GM21367 (cell line): ENCODE results near the gene PEAK1.

Source experiments
- ATAC-seq: cut with Tn5 transposase; IDR thresholded peaks from one replicate; pipeline ENCODE4 v1.9.1; 2021; ENCODE audit not compliant: unreplicated experiment

The PEAK1 gene

DNA sequence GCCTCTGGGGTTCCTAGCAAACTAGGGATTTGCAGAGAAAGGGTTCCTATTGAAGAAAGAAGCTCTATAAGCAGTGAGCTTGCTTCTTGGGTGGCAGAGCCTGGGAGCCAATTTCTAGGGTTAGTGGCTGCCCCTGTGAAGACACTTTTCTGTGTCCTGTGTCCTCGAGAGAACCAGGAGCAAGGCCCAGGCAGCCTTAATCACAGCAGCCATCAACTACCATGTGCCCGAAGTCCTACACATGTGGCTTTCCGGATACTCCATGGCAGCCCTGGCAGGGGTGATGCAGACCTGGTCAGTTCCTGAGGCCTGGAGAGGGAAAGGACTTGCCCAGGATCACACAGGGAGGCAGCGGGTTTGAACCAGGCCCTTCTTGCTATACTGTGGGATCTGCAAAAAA, 321.3 kb downstream of the PEAK1 start:
- ATAC-seq, result no peak

GRCh38 chr15:77097921-77098320, 322.0 kb downstream of the PEAK1 start:
- ATAC-seq, result no peak

DNA sequence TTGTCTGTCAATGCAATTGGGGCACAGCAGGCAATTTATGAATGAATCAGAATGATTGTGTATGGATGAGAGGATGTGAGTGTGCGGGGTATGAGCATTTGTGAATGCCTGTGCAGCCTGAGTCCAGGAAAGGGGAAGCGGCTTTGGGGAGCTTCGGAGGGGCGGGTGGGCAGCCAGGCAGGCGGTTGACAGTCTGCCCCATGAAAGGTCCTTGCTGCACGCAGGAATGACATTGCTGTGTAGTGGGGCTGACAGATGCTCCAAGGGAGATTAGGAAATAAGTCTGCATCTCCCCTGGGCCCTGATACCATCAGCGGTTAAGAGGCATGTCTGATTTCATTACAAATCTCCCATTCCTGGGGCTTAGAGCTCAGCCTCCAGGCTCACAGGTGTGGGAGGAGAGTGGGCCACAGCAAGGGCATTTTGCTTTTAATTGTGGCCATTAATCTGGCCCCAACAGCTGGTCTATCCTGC, 322.6 kb downstream of the PEAK1 start:
- no peak for ATAC-seq

GRCh38 chr15:77096541-77096940, 323.4 kb downstream of the PEAK1 start:
- ATAC-seq, result no peak

DNA sequence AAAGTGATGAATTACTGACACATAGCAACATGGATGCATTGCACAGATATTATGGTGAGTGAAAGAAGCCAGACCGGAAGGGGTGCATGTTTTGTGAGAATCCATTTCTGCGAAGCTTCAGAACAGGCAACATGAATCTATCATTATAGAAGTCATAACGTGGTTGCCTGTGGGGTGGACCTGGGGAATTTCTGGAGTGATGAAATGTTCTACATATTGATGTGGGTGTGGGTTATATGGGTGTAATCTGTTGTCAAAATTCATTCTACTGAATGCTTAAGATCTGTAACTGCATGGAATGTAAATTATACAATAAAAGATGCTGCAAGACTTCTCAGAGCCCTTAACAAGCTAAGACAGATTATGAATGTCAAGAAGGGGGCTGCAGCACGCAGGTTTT, 323.8 kb downstream of the PEAK1 start:
- no peak for ATAC-seq

- ATAC-seq, result no peak
Observed at GRCh38 chr15:77094397-77095030, 325.4 kb downstream of the PEAK1 start.

DNA sequence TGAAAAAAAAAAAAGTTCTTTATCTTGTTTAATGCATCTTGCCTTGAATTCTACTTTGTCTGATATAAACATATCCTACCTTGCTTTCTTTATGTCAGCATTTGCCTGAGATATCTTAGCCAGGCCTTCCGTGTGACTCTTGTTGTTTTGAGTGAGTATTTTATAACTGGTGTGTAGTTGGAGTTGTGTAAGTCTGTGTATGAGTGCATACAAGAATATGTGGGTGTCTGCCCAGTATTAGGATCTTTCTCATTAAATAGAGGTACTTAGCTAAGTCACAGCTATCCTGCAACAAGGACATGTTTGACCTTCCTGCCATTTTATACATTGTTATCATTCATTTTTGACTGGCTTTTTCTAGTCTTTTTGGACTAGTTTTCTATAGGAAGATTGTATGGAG, 326.5 kb downstream of the PEAK1 start:
- no peak for ATAC-seq

DNA sequence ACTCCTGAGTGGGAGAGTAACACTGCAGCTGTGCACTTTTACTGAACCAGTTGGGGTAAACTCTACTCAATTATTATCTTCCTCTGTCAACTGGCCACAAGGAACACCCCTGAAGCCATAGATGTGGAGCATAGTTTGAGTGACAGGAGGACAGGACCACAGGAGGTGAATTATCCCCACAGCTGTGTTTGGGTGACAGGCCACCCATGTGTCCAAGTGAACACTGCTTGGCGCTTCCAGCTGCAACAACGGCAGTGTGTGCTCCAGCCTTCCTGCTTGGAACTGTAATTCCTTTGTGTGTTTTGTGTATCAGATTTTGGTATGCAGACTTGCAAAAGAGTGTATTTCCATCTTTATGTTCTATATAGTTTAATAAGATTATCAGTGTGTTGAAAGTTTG, 328.8 kb downstream of the PEAK1 start:
- ATAC-seq, result no peak

DNA sequence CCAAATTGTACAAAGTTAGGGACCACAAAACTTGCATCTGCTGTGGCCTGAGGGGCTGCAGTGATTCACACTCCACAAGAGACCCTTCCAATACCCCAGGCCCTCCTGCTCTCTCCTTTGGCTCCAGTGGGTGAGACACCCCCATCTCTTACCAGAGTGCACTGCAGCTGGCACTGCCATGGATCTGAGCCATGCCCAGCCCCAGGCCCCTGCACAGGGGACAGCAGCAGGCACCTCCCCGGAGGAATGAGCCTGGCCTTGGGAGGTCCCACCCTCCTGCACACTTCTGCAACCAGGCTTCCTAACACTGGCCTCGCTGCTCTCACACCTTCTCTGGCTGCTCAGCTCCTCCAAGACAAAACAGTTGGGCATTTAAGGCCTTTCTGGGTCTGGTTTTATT, 332.7 kb downstream of the PEAK1 start:
- ATAC-seq, result no peak

DNA sequence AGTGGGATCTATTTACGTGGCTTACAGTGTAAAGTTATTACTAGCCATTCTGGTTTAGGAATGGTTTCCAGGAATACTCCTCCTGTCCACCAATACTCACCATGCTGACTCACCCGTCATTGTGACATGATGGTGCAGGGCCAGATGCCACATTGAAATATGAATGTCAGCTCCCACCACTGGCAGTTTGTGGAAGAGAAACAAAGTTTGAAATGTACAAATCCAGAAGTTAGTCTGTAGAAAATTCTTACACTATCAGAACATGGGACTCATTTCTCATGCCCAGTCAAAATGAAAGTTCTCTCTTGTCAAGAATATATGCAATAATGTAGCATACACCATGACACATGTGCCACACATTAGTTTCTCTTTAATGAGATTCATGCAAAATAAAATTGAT, 334.6 kb downstream of the PEAK1 start:
- ATAC-seq, result no peak

- ATAC-seq, result no peak
Observed at GRCh38 chr15:77084436-77084835, 335.5 kb downstream of the PEAK1 start.

GRCh38 chr15:77083381-77084160, 336.3 kb downstream of the PEAK1 start:
- peak; percentile 65 for ATAC-seq

DNA sequence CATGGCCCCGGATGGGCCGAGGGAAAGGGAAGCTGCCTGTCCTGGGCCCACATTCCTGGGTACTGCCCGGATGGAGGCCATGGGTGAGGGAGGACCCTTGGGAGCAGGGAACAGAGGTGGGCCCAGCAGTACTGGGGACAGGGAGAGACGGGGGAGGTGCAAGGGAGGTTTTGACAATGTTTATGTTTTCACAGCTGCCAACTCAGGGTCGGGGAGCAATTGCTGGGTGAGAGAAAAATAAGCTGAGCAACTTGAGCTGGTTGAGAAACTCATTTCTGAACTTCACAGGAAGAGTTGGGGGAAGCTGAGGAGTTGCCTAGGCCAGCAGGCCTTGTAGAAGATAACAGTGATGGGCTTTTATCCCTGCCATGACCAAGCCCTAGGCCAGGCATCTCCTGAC, 337.9 kb downstream of the PEAK1 start:
- ATAC-seq, result no peak

GRCh38 chr15:77076323-77076915, 343.5 kb downstream of the PEAK1 start:
- no peak for ATAC-seq

GRCh38 chr15:77075528-77075927, 344.4 kb downstream of the PEAK1 start:
- ATAC-seq, result no peak

- ATAC-seq, result no peak
Observed at GRCh38 chr15:77074350-77074749, 345.6 kb downstream of the PEAK1 start.

DNA sequence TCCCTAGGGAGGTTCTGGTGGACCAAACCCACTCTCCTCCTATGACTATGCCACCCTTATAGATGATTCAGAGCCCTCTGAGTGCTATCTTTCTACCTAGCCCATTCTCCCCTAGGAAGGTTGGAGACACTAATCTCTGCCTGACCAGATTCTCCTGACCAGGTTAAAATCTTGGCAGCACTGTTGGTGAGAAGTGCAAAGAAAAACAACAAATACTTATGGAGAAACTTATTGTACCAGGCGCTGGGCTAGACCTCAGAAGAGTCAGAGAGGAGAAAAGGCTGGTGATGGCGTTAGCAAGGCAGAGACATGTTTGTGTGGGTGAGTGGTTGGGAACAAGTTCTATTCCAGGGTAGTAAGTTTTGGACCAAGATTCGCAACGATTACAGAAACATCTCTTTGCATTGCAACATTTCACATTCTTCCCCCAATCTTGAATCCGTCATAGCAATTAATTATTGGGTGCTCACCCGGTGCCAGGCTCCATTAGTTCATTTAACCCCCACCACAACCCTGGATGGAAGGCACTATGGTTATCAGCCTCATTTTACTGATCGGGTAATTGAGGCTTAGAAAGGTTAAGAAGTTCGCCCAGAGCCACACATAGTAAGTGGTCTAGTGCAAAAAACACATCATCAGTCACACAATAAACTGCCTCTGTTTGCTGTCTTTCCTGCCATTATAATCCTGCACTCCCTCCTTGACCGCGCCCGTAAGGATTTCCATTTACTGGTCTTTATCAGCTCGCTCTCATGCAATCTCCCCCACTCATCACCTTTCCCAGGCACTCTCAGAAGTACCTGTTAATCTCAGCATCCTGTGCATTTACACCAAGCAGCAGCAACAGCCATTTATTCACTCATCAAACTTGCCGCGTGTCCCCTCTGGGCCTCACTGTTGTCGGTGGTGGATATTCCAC, 348.3 kb downstream of the PEAK1 start:
- ATAC-seq, result no peak

- peak; percentile 84 for ATAC-seq
Observed at GRCh38 chr15:77070495-77071304, 349.2 kb downstream of the PEAK1 start, which contains the start of gene TSPAN3. TSS of gene TSPAN3 (minus strand) at chr15:77071109. CDS start at chr15:77070954, 155 bp downstream.

DNA sequence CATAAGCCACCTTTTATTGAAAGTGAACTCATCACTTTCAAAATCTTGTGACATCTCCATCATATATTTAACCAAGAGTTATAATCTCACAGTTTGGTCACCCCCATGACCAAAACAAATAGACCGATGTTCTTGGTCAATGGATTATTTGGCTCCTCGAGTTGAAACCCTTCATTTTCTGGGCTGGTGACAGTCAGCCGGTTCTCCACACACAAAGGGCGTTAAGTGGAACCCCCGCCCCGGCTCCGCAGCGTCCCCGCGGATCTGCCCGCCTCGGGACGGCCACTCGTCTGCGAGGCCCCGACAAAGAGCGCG, 349.8 kb downstream of the PEAK1 start:
- no peak for ATAC-seq

DNA sequence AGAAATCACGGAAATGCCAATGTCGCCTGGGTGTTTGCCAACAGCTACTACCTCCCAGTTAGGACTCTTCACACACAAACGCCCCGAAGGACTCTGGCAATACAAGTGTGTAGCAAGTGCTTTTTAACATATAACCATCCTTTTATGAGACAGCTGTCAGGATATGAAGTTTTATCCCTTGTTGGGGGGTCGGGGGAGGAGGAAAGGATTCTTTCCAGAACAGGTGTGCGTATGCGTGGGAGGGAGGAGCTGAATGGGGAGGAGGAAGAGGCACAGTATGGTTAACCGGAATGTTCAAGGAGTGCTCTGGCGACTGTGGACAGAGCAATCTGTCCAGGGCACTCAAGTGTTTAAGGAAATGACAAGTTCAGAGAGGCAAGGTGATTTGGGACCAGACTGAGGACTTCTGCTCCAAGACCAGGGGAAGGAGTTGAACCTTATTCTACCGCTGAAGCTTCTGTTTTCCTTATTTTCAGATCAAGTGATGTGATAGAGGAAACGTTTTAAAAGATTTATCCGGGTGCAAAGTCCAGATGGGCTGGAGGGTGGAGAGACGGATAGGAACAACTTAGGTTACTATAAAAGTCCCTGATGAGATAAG, 350.3 kb downstream of the PEAK1 start:
- no peak for ATAC-seq
